ENCODE measurements around the gene DTD1. TPM values are rescaled to one million over a fixed set of nuclear protein-coding genes. Genes with fewer than 3 reads are reported as not detected.

The DTD1 gene
- total RNA-seq, 2 donors from 2014 or later = 8.9 to 16.1 TPM

- H3K9me3 ChIP-seq = no peaks in the 10 kb centered on the region
- H3K27ac ChIP-seq = no peak overlapping the region
- 85 to 100% methylated on average over 1 of the region's 1 CpG for WGBS, 2 donors
- H3K4me1 ChIP-seq = no peaks in the 10 kb centered on the region
- H3K4me3 ChIP-seq = no peak overlapping the region
- no peak for DNase-seq
- ATAC-seq = no peak
- intact Hi-C loops (cut with DNase I) = no loop called here
- H3K36me3 ChIP-seq (replicated peaks in 1 of 2; ENCODE audit: insufficient read depth in 1 of 2, low read depth in 2 of 2) = no peaks in the 10 kb centered on the region
- TF ChIP-seq POLR2A (IDR thresholded peaks at IDR 0.05) (no peak), CTCF (IDR thresholded peaks at IDR 0.05) (no peak)
- no peaks in the 10 kb centered on the region for H3K27me3 ChIP-seq
These were observed 66.6 kb downstream of the DTD1 start for GRCh38 chr20:18654448-18654773.

- Histone ChIP-seq H3K4me1 (no peaks in the 10 kb centered on the region), H3K36me3 (replicated peaks in 1 of 2; ENCODE audit: insufficient read depth in 1 of 2, low read depth in 2 of 2) (no peaks in the 10 kb centered on the region), H3K27ac (no peak overlapping the region), H3K27me3 (no peaks in the 10 kb centered on the region), H3K4me3 (no peak overlapping the region), H3K9me3 (no peaks in the 10 kb centered on the region)
- WGBS, 2 donors = 71 to 95% methylated on average over 2 to 4 of the region's 4 CpGs
- TF ChIP-seq POLR2A (IDR thresholded peaks at IDR 0.05) (no peak), CTCF (IDR thresholded peaks at IDR 0.05) (no peak)
- intact Hi-C loops (cut with DNase I) = no loop called here
- DNase-seq (no peak), ATAC-seq (no peak)
These were observed 69.7 kb downstream of the DTD1 start for GRCh38 chr20:18657575-18657974.

- Histone ChIP-seq H3K4me1 (no peaks in the 10 kb centered on the region), H3K4me3 (no peak overlapping the region)
These were observed 74.6 kb downstream of the DTD1 start for GRCh38 chr20:18662279-18663040.

GRCh38 chr20:18663932-18664331, 76.1 kb downstream of the DTD1 start:
- Histone ChIP-seq H3K27me3 (no peaks in the 10 kb centered on the region), H3K9me3 (no peaks in the 10 kb centered on the region), H3K36me3 (replicated peaks in 1 of 2; ENCODE audit: insufficient read depth in 1 of 2, low read depth in 2 of 2) (no peaks in the 10 kb centered on the region), H3K27ac (no peak overlapping the region), H3K4me3 (no peak overlapping the region), H3K4me1 (no peaks in the 10 kb centered on the region)
- no peak for TF ChIP-seq CTCF (IDR thresholded peaks at IDR 0.05)
- TF ChIP-seq POLR2A (IDR thresholded peaks at IDR 0.05) = no peak
- 70 to 80% methylated on average over 2 of the region's 2 CpGs for WGBS, 2 donors
- ATAC-seq (no peak), DNase-seq (no peak)
- intact Hi-C loops (cut with DNase I) = no loop called here

More at GRCh38 chr20:18662279-18663040, 74.6 kb downstream of the DTD1 start:
- Histone ChIP-seq H3K36me3 (replicated peaks in 1 of 2; ENCODE audit: insufficient read depth in 1 of 2, low read depth in 2 of 2) (no peaks in the 10 kb centered on the region), H3K27ac (no peak overlapping the region), H3K9me3 (no peaks in the 10 kb centered on the region), H3K27me3 (no peaks in the 10 kb centered on the region)
- no peak for DNase-seq
- no peak for ATAC-seq
- 93 to 95% methylated on average over 6 of the region's 6 CpGs for WGBS, 2 donors
- intact Hi-C loops (cut with DNase I) = no loop called here
- TF ChIP-seq CTCF (IDR thresholded peaks at IDR 0.05) (no peak), POLR2A (IDR thresholded peaks at IDR 0.05) (no peak)

GRCh38 chr20:18665135-18665534, 77.3 kb downstream of the DTD1 start:
- Histone ChIP-seq H3K36me3 (replicated peaks in 1 of 2; ENCODE audit: insufficient read depth in 1 of 2, low read depth in 2 of 2) (no peaks in the 10 kb centered on the region), H3K4me3 (no peak overlapping the region), H3K27me3 (no peaks in the 10 kb centered on the region), H3K9me3 (no peaks in the 10 kb centered on the region), H3K27ac (no peak overlapping the region), H3K4me1 (peaks cover under 1% of the 10 kb centered on the region)
- intact Hi-C loops (cut with DNase I) = no loop called here
- no peak for ATAC-seq
- DNase-seq = no peak
- 75 to 85% methylated on average over 2 of the region's 2 CpGs for WGBS, 2 donors
- no peak for TF ChIP-seq POLR2A (IDR thresholded peaks at IDR 0.05)
- TF ChIP-seq CTCF (IDR thresholded peaks at IDR 0.05) = no peak
